SU-DHL-6 (cell line): Measurements from ENCODE around the gene NAV3.

Experiments
- H2AFZ ChIP-seq: fragments of 200-600 bp; sonication (generic); 2 replicates; pipeline ENCODE4 v1.6.1; 2014; ENCODE audit warnings: low read depth, mild to moderate bottlenecking, moderate library complexity, mixed read lengths, antibody characterized with exemption, low read length; ENCODE audit not compliant: severe bottlenecking
- H3F3A ChIP-seq: fragments of 200-600 bp; shearing (Covaris generic); 2 replicates; pipeline ENCODE4 v1.6.0; 2016; ENCODE audit warnings: antibody characterized with exemption, mild to moderate bottlenecking; ENCODE audit not compliant: insufficient read depth
- H3K27ac ChIP-seq: fragments of 200-600 bp; sonication (generic); 2 replicates; pipeline ENCODE4 v1.5.1; 2016; ENCODE audit warnings: low read depth, mild to moderate bottlenecking, low read length, moderate library complexity, mixed read lengths
- H3K27me3 ChIP-seq: fragments of 200-600 bp; sonication (generic), shearing (Covaris generic); 2 replicates; pipeline ENCODE4 v1.6.0; 2014; ENCODE audit warnings: mild to moderate bottlenecking, low read length
- H3K36me3 ChIP-seq: fragments of 200-600 bp; sonication (generic); 2 replicates; pipeline ENCODE4 v1.6.1; 2014; ENCODE audit warnings: mild to moderate bottlenecking, low read length, mixed read lengths
- H3K4me2 ChIP-seq: fragments of 300-600, 200-600 bp; shearing (Covaris generic), sonication (generic); 2 replicates; pipeline ENCODE4 v1.6.0; 2014; ENCODE audit warnings: low read length, low read depth, mild to moderate bottlenecking; ENCODE audit not compliant: poor library complexity, severe bottlenecking
- H3K4me3 ChIP-seq: fragments of 200-600 bp; sonication (generic); 2 replicates; pipeline ENCODE4 v1.5.1; 2014; ENCODE audit warnings: antibody characterized with exemption, low read length, mild to moderate bottlenecking, mixed read lengths; ENCODE audit not compliant: insufficient read depth, poor library complexity, severe bottlenecking
- H3K79me2 ChIP-seq: fragments of 200-600 bp; sonication (generic); 2 replicates; pipeline ENCODE4 v1.6.1; 2014; ENCODE audit warnings: mild to moderate bottlenecking, low read length, moderate library complexity; ENCODE audit not compliant: insufficient read depth
- H3K9ac ChIP-seq: fragments of 200-600 bp; sonication (generic); 2 replicates; pipeline ENCODE4 v1.7.0; 2014; ENCODE audit warnings: mild to moderate bottlenecking, low read length
- H3K9me2 ChIP-seq: fragments of 200-600 bp; sonication (generic); replicated peaks from 2 replicates; pipeline ENCODE4 v1.6.1; 2014; ENCODE audit warnings: low read length; ENCODE audit not compliant: insufficient read depth
- H3K9me3 ChIP-seq: fragments of 200-600 bp; sonication (generic); 2 replicates; pipeline ENCODE4 v1.6.1; 2014; ENCODE audit warnings: low read length, mixed read lengths; ENCODE audit not compliant: insufficient read depth
- H4K20me1 ChIP-seq: fragments of 200-600 bp; sonication (generic); 2 replicates; pipeline ENCODE4 v1.6.1; 2014; ENCODE audit warnings: low read depth, mild to moderate bottlenecking, antibody characterized with exemption, low read length, moderate library complexity, mixed read lengths
- CTCF ChIP-seq: fragments of 200-600 bp; sonication (generic); IDR thresholded peaks from one replicate; pipeline ENCODE4 v1.5.1; 2017; ENCODE audit warnings: antibody characterized with exemption, mild to moderate bottlenecking, low read length, moderate library complexity; ENCODE audit not compliant: insufficient read depth, poor library complexity, severe bottlenecking
- EZH2phosphoT487 ChIP-seq: fragments of 200-600 bp; sonication (generic), shearing (Covaris generic); conservative IDR thresholded peaks from 2 replicates; pipeline ENCODE4 v1.6.1; 2018; ENCODE audit warnings: mild to moderate bottlenecking, antibody characterized with exemption, low read length, moderate library complexity, mixed read lengths

Gene NAV3

GRCh38 chr12:77914081-77914488, 83.4 kb downstream of the NAV3 start:
- H3K36me3 ChIP-seq: no peaks in the 10 kb centered on the region
- no peak overlapping the region for H3K4me3 ChIP-seq
- no peak overlapping the region for H3K9ac ChIP-seq
- H3K9me3 ChIP-seq: no peaks in the 10 kb centered on the region
- H3K27ac ChIP-seq: no peak overlapping the region
- no peaks in the 10 kb centered on the region for H3K79me2 ChIP-seq
- no peaks in the 10 kb centered on the region for H4K20me1 ChIP-seq
- H3K9me2 ChIP-seq: no peaks in the 10 kb centered on the region
- TF ChIP-seq EZH2phosphoT487 (no peak), CTCF (no peak)
- H3K27me3 ChIP-seq: no peaks in the 10 kb centered on the region
- no peaks in the 10 kb centered on the region for H3F3A ChIP-seq
- H3K4me2 ChIP-seq: no peak overlapping the region
- H2AFZ ChIP-seq: no peak overlapping the region

- Histone ChIP-seq H3K9ac (no peak overlapping the region), H3K9me3 (no peaks in the 10 kb centered on the region), H3K27me3 (no peaks in the 10 kb centered on the region), H3K9me2 (no peaks in the 10 kb centered on the region), H2AFZ (no peak overlapping the region), H3K79me2 (no peaks in the 10 kb centered on the region), H3K4me3 (no peak overlapping the region), H3K4me2 (no peak overlapping the region), H3K36me3 (no peaks in the 10 kb centered on the region), H3F3A (no peaks in the 10 kb centered on the region), H3K27ac (no peak overlapping the region), H4K20me1 (no peaks in the 10 kb centered on the region)
- TF ChIP-seq CTCF (no peak), EZH2phosphoT487 (no peak)
These were observed 84.4 kb downstream of the NAV3 start for GRCh38 chr12:77915071-77915600.

GRCh38 chr12:77916276-77916675, 85.6 kb downstream of the NAV3 start:
- Histone ChIP-seq H3K4me2 (no peak overlapping the region), H3F3A (no peaks in the 10 kb centered on the region), H2AFZ (no peak overlapping the region), H3K79me2 (no peaks in the 10 kb centered on the region), H3K36me3 (no peaks in the 10 kb centered on the region), H3K9ac (no peak overlapping the region), H3K27ac (no peak overlapping the region), H4K20me1 (no peaks in the 10 kb centered on the region), H3K4me3 (no peak overlapping the region), H3K27me3 (no peaks in the 10 kb centered on the region), H3K9me2 (no peaks in the 10 kb centered on the region), H3K9me3 (no peaks in the 10 kb centered on the region)
- no peak for TF ChIP-seq CTCF
- TF ChIP-seq EZH2phosphoT487: no peak
